Mucosa of rectum (tissue), 2 donors: ENCODE measurements around the gene TMEM263.
A peak's percentile ranks its signal among the peaks of the same experiment; 100 is the strongest.

ENCODE experiments used
- H3K27ac ChIP-seq, 2 donors: one replicate each; pipeline ENCODE4 v1.7.0; 2013; ENCODE audit warnings: inconsistent platforms in 2 of 2, low read depth in 2 of 2, low read length in 2 of 2
- H3K27me3 ChIP-seq, 2 donors: one replicate each; pipeline ENCODE4 v1.7.0; 2013; ENCODE audit warnings: low read length in 2 of 2; ENCODE audit not compliant: control insufficient read depth in 2 of 2, insufficient read depth in 2 of 2
- H3K36me3 ChIP-seq, 2 donors: one replicate each; pipeline ENCODE4 v1.7.0; 2013; ENCODE audit warnings: low read length in 2 of 2; ENCODE audit not compliant: control insufficient read depth in 2 of 2, insufficient read depth in 2 of 2
- H3K4me1 ChIP-seq, 2 donors: one replicate each; pipeline ENCODE4 v1.7.0; 2013; ENCODE audit warnings: low read length in 2 of 2, mild to moderate bottlenecking in 1 of 2; ENCODE audit not compliant: control insufficient read depth in 2 of 2, insufficient read depth in 2 of 2
- H3K4me3 ChIP-seq, 2 donors: one replicate each; pipeline ENCODE4 v1.7.0; 2013; ENCODE audit warnings: low read length in 2 of 2
- H3K9ac ChIP-seq, 2 donors: one replicate each; pipeline ENCODE4 v1.7.0; 2013; ENCODE audit warnings: low read length in 2 of 2, low read depth in 1 of 2, mild to moderate bottlenecking in 1 of 2
- H3K9me3 ChIP-seq, 2 donors: one replicate each; pipeline ENCODE4 v1.7.0; 2013; ENCODE audit warnings: low read length in 2 of 2; ENCODE audit not compliant: control insufficient read depth in 2 of 2
- donor health status: healthy.
- donor health status: Normal muscosa, but diverticular disease.

TMEM263 gene

GRCh38 chr12:106955377-106956047 lies at the start of gene TMEM263:
Gene TMEM263 (plus strand): TSS chr12:106955907. CDS start chr12:106967117, 11,210 bp downstream.
- Histone ChIP-seq H3K4me3 (peak within 1 kb of the TSS; percentile 95 to 98), H3K27ac (peak within 1 kb of the TSS; percentile 93 to 95), H3K27me3 (no peaks in the 10 kb centered on the region), H3K9me3 (no peaks in the 10 kb centered on the region), H3K9ac (peak within 1 kb of the TSS; percentile 92 to 97), H3K36me3 (no peaks in the 10 kb centered on the region), H3K4me1 (peaks cover 0 to 16% of the 10 kb centered on the region in 2 donors)

- peaks cover 4 to 6% of the 10 kb centered on the region in 2 donors for H3K4me1 ChIP-seq
- no peak overlapping the region for H3K4me3 ChIP-seq
- H3K9me3 ChIP-seq = no peaks in the 10 kb centered on the region
- H3K36me3 ChIP-seq = no peaks in the 10 kb centered on the region
- H3K27me3 ChIP-seq = peaks cover 0 to 6% of the 10 kb centered on the region in 2 donors
- no peak overlapping the region for H3K27ac ChIP-seq
- H3K9ac ChIP-seq = no peak overlapping the region
Measured at GRCh38 chr12:106906715-106907114, 49.0 kb upstream of the TMEM263 start.

GRCh38 chr12:106907411-106907810 lies 48.3 kb upstream of the TMEM263 start:
- H3K27ac ChIP-seq = no peak overlapping the region

GRCh38 chr12:106907846-106908245 lies 47.9 kb upstream of the TMEM263 start:
- H3K4me1 ChIP-seq = peaks cover 4% of the 10 kb centered on the region in 2 donors
- H3K27ac ChIP-seq = no peak overlapping the region
- no peak overlapping the region for H3K9ac ChIP-seq
- no peaks in the 10 kb centered on the region for H3K9me3 ChIP-seq
- H3K27me3 ChIP-seq = peaks cover 0 to 6% of the 10 kb centered on the region in 2 donors
- H3K4me3 ChIP-seq = no peak overlapping the region
- no peaks in the 10 kb centered on the region for H3K36me3 ChIP-seq

More at GRCh38 chr12:106907411-106907810, 48.3 kb upstream of the TMEM263 start:
- H3K36me3 ChIP-seq = no peaks in the 10 kb centered on the region
- no peak overlapping the region for H3K4me3 ChIP-seq
- H3K9me3 ChIP-seq = no peaks in the 10 kb centered on the region
- peaks cover 0 to 6% of the 10 kb centered on the region in 2 donors for H3K27me3 ChIP-seq
- H3K4me1 ChIP-seq = peaks cover 4 to 6% of the 10 kb centered on the region in 2 donors
- no peak overlapping the region for H3K9ac ChIP-seq

DNA sequence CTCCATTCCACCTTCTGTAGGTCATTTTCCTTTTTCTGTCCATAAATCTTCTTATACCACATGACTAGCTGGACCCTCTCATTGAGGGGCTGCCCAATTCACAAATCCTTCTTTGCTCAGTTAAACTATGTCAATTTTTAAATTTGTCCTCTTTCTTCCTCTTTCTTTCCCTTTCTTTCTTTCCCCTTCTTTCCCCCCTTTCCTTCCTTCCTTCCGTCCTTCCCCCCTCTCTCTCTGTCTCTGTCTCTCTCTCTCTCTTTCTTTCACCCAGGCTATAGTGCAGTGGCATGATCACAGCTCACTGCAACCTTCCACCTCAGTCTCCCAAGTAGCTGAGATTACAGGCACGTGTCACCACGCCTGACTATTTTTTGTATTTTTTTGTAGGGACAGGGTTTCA lies 47.1 kb upstream of the TMEM263 start:
- Histone ChIP-seq H3K27ac (no peak overlapping the region), H3K4me3 (no peak overlapping the region), H3K36me3 (no peaks in the 10 kb centered on the region), H3K9ac (no peak overlapping the region), H3K9me3 (no peaks in the 10 kb centered on the region), H3K27me3 (peaks cover 0 to 6% of the 10 kb centered on the region in 2 donors), H3K4me1 (no peaks in the 10 kb centered on the region)

DNA sequence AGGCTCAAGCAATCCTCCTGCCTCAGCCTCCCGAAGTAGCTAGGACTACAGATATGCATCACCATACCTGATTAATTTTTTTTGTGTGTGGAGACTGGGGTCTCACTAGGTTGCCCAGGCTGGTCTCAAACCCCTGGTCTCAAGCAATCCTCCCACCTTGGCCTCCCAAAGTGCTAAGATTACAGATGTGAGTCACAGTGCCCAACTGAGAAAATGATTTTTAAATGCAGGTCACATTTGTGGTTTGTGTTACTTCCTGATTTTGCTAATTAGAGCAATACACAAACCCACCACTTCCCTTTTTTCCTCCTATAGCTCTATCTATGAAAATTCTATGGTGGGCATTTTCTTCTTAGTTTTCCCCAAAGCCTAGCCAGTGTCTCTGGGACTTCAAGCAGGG lies 45.5 kb upstream of the TMEM263 start:
- H3K36me3 ChIP-seq = no peaks in the 10 kb centered on the region
- H3K4me1 ChIP-seq = no peaks in the 10 kb centered on the region
- H3K27me3 ChIP-seq = peaks cover 0 to 6% of the 10 kb centered on the region in 2 donors
- H3K9ac ChIP-seq = no peak overlapping the region
- no peak overlapping the region for H3K4me3 ChIP-seq
- no peak overlapping the region for H3K27ac ChIP-seq
- H3K9me3 ChIP-seq = no peaks in the 10 kb centered on the region

DNA sequence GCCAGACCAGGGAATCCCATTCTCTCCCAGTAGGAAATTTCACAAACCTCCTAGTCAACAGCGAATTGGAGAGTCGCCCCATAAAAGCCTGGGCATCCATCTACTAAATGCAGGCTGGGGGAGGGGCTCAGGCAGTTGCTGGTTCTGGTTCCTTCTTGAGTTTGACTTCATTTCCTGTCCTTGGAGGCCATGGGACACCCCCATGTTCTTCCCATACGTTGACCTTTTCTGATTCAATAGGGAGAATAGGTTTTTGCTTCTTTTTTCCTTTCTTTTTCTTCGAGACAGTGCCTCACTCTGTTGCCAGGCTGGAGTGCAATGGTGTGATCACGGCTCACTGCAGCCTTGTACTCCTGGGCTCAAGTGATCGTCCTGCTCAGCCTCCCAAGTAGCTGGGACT lies 44.1 kb upstream of the TMEM263 start:
- H3K36me3 ChIP-seq = no peaks in the 10 kb centered on the region
- no peak overlapping the region for H3K4me3 ChIP-seq
- no peaks in the 10 kb centered on the region for H3K4me1 ChIP-seq
- H3K27me3 ChIP-seq = peaks cover 0 to 4% of the 10 kb centered on the region in 2 donors
- H3K27ac ChIP-seq = no peak overlapping the region
- H3K9me3 ChIP-seq = no peaks in the 10 kb centered on the region
- no peak overlapping the region for H3K9ac ChIP-seq

- Histone ChIP-seq H3K9me3 (no peaks in the 10 kb centered on the region), H3K4me3 (no peak overlapping the region), H3K4me1 (no peaks in the 10 kb centered on the region), H3K27ac (no peak overlapping the region), H3K9ac (no peak overlapping the region), H3K27me3 (peaks cover 0 to 4% of the 10 kb centered on the region in 2 donors), H3K36me3 (no peaks in the 10 kb centered on the region)
Measured at GRCh38 chr12:106913456-106913855, 42.3 kb upstream of the TMEM263 start.

DNA sequence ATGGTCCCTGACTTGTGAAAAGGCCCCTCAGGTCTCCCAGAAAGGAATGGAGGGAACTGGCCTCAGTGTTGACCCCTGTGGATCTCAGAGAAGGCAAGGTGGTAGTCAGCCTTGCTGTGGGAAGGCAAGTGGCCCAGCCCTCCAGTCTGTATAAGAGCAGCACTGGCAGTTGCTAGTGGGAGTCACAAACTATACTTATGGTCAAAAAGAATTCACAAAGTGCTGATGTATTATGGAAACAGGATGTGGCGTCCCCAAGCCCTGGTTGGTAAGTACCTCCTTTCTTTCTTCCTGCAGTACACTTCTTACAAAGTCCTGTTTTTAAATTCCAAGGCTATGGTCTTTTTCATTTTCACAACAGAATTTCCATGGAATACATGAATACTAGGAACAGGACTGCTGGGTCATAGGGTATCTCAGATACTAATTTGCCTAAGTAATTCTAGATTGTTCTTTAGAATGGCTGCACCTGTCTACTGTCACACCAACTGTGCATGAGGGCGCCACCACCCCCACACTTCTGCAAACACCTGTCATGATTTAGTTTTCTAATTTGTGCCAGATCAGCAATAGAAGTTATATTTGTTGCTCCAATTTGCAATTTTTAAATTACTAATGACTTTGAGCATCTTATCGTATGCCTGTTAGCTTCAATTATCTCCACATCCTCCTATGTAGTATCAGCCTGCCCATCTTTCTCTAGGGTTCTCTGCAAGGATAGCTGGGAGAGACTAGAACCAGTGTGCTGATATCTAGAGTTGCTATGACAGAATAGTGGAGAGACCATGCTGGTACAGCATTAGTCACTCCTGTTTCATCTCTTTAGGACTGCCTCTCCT lies 40.7 kb upstream of the TMEM263 start:
- Histone ChIP-seq H3K4me3 (no peak overlapping the region), H3K4me1 (no peaks in the 10 kb centered on the region), H3K27ac (peak overlapping the region in 1 of 2 donors; percentile 16), H3K36me3 (no peaks in the 10 kb centered on the region), H3K27me3 (peaks cover 0 to 4% of the 10 kb centered on the region in 2 donors), H3K9ac (no peak overlapping the region), H3K9me3 (no peaks in the 10 kb centered on the region)

DNA sequence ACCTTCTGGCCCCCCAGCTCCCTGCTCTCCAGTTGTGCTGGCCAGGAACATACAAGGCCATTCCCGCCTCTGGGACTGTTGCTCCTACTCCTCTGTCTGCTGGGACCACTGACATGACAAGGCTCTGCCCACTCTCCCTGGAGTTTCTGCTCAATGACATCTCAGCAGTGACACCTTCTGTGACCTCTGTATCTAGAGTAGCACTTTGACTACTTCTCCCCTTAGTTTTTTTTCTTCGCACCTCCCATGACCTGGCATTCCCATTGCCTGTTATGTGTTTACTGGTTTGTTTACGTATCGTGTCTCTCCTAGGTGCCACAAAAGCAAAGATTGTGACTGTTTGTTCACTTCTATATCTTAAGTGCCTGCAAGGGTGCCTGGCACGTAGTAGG lies 40.1 kb upstream of the TMEM263 start:
- H3K27me3 ChIP-seq = peaks cover 0 to 4% of the 10 kb centered on the region in 2 donors
- no peaks in the 10 kb centered on the region for H3K36me3 ChIP-seq
- no peaks in the 10 kb centered on the region for H3K9me3 ChIP-seq
- H3K4me3 ChIP-seq = no peak overlapping the region
- H3K27ac ChIP-seq = no peak overlapping the region
- no peaks in the 10 kb centered on the region for H3K4me1 ChIP-seq
- no peak overlapping the region for H3K9ac ChIP-seq
